CD4-positive, alpha-beta T cell treated with Interleukin-4 for 4 hours (primary cell): ENCODE data around the gene HOXB13.

Source experiments
- DNase-seq: peaks from one replicate; pipeline ENCODE4 v3.0.0-alpha.2; 2020

The HOXB13 gene

GRCh38 chr17:48748718-48749566 lies 20.4 kb upstream of the HOXB13 start:
- DNase-seq, result no peak

DNA sequence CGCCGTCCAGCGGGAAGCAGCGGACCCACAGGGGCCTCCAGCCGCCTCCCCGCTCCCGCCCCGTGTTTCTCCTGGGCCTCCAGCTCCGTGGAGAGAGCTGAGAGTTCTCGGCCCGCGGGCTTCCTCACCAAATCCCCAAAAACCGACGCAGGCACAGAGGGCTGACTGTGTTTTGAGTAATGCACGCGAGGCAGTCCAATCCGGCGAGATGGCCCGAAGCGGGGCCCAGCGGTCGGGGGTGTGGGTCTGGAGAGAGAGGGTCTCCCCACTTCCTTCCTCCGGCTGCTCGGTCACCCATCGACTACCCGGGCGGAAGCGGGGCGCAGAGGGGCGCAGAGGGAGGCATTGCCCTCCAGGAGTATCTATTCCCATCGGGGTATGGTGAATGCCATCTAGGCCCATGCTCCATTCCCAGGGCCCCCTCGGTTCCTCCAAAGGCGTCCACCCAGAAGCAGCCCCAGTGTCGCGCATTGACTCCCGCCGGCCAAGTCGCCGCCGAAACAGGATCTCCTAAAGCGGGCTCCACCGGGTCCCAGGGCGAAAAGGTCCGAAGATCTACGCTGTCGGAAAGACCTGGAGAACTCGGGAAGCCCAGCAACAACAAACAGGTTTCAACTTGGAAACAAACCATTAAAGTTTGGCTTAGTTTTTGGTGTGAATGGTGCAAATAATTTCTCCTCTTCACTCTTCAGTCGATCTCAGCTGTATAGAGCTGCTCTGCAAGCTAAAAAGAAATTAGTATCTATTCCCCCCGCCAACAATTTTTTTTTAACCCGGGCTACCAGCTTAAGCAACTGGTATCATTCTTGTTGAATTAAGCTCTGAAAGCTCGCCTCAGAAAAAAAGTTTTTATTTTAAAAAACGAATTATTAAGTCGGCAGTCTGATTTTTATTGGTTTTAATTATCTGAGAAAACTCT lies 19.2 kb upstream of the HOXB13 start:
- DNase-seq, result no peak

DNA sequence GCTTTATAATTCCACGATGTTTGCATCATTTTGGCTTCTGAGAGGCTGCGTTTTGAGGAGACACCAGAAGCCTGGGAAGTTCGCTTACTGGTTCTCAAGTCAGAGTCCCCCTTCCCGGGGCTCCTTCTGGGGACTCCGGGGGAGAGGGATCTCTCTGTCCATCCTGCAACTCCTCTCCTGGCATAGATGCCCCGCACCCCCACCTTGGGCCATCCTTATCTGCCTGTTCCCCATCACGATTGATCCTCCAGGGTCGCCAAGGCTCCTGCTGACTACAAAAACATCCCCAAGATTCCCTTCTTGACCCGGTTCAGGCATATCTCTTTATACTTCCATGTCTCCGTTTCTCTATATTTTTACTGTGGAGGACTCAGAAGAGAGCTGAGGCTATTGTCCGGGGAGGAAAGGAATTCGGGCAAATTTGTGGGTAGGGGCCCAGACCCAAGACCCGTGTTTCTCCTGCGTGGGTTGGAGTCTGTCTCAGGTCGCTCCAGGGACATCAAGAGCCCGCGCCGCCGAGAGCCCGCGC lies 18.4 kb upstream of the HOXB13 start:
- DNase-seq, result no peak

- DNase-seq, result no peak
Measured at GRCh38 chr17:48745381-48746275, 17.1 kb upstream of the HOXB13 start.

- no peak for DNase-seq
Measured at GRCh38 chr17:48740537-48740936, 12.0 kb upstream of the HOXB13 start.

DNA sequence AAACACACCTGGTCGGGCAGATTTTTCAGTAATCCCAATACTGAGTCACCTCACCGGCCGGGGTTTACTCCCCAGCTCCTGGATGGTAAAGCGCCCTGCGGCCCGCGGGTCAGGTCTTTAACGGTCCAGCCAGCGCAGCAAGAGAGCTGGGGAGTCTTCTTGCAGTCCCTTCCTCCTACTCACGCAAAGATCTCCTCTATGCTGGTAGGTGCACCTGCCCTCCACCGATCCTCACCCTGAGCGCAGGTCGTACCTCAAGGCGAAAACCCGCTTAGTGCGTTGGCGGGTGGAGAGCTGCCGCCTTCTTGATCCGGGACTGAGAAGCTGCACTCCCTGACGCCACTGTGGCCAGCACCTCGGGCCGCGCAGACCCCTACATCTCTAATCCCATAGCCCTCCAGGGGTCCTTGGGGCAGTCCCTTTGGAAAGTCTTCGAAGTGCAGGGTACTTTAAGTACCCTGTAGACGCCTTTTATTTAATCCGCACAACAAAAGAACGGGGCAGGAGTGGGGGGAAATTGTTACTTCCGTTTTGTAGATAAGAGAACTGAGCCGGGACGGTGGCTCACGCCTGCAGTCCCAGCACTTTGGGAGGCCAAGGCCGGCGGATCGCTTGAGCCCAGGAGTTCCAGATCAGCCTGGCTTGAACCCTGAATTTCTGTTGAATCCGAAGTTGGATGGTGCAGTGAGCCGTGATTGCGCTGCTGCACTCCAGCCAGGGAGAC lies 10.4 kb upstream of the HOXB13 start:
- DNase-seq, result no peak

DNA sequence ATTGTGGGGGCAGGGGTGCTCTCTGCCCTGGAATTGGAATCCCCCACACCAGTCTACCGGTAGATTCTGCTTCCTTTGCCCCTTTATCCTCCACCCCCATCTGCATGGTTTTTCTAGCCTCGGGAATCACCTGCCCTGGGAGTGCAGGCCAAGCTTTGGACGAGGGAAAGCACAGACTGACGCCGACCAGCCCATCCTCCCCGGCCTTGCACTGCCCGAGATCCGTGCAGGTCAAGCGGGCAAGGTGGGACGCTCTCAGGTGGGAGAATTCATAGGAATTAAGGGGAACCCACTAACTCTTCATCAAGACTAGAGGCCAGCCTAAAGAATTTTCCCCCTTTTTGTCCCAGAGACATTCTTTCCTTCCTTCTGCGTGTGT lies 9.9 kb upstream of the HOXB13 start:
- no peak for DNase-seq

GRCh38 chr17:48737330-48738043 lies 8.9 kb upstream of the HOXB13 start:
- no peak for DNase-seq

DNA sequence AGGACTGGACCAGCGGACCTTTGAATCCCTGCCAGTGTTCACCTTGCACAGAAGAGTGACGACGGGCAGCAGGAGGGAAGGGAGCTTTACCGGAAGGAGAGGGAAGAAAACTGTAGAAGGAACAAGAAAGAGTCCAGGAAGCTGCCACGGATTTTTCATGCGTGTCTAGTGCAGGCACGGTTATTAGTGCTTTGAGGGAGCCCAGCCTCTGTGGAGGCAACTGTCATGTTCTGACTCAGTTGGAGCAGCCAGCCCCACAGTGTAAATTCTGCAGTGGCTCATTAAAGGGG lies 6.5 kb upstream of the HOXB13 start:
- no peak for DNase-seq

DNA sequence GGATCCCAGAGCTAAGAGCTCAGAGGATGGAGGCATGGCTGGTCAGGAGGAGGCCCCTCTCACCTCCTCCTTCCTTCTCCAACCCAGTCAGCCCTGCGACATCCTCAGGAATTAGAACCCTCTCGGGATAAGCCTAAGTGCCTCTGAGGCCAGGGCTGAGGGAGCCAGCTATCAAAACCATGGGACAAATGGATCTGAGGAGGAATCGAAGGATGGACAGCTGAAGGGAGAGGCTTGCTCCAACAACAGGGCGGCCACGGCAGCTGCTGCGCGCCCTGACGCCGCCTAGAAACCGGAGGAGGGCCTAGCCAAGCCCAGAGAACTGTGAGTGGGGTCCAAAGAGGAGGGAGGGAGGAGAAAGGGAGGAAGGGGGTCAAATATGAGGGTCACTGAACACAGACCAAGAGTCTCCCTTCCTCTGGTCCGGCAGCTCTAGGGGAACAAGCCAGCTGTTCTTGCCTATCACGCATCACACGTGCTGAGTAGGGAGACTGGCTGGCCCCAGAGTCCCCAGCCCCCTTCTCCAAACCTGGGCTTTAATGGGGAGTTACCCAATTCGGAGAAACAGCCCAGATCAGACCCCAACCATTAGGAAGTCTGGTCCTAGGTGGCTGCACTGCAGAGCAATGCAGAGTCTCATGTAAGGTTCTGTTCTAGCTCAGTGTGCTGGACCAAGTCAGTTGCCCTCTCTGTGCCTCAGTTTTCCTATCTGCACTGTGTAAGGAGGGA lies 5.9 kb upstream of the HOXB13 start:
- no peak for DNase-seq

- DNase-seq, result no peak
Measured at GRCh38 chr17:48733632-48734328, 5.2 kb upstream of the HOXB13 start.

DNA sequence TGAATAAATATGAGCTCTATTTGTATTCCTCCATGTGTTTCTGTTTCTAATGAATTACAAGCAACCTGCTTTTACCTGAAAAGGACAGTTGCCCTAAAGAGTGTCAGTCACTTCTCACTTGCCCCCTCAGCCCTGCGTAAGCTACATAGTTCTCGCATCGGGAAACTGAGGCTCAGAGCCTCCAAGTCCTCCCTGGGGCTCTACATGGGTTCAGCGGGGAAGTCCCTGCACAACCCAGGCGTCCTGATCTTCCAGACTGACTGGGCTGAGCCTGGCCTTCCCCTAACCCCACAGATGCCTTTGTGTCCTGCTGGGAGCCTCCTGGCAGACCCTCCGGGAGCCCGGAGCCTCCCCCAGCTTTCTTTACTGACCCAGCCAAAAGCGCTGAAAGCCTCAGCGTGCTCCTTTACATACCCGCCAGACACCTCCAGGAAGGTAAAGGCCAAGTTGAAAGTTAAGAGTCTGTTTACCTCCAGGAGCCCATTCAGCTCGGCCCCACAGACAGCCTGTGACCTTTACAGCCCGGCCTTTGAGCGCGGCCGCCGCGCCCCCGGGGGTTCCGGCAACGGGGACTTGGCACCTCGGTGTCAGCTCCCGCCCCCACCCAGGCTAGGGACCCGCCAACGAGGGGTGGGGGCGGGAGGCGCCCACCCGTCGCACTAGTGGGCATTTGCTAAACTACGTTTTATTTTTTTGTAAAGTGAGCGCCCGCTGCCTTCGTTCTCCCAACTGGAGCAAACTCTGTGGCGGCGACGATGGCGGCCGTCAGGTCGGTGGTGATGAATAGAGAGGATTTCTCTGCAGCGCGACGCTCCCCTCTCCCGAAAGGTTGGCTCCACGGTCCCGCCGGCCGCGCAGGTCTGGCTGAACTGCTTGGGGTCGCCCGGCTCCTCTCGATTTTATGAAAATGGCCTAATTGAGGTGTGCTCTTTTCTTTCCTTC lies 4.4 kb upstream of the HOXB13 start:
- no peak for DNase-seq

DNA sequence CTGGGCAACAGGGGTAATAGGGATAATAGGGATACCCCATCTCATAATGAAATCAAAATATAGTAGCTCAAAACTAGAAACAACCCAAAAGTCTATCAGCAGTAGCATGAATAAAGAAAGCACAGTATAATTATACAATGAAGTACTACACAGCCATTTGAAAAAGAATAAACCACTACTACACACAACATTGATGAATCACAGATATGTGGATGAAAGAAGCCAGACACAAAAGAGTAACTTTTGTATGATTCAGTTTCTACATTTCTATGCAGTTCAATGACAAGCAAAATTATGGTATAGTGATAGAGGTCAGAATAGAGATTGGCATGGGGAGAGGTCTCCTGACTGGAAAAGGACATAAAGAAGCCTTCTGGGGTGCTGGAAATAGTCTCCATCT lies 2.8 kb upstream of the HOXB13 start:
- no peak for DNase-seq

- DNase-seq, result no peak
Measured at GRCh38 chr17:48730240-48730550, 1.6 kb upstream of the HOXB13 start.

- no peak for DNase-seq
Measured at GRCh38 chr17:48729335-48730239, 1.0 kb upstream of the HOXB13 start.

DNA sequence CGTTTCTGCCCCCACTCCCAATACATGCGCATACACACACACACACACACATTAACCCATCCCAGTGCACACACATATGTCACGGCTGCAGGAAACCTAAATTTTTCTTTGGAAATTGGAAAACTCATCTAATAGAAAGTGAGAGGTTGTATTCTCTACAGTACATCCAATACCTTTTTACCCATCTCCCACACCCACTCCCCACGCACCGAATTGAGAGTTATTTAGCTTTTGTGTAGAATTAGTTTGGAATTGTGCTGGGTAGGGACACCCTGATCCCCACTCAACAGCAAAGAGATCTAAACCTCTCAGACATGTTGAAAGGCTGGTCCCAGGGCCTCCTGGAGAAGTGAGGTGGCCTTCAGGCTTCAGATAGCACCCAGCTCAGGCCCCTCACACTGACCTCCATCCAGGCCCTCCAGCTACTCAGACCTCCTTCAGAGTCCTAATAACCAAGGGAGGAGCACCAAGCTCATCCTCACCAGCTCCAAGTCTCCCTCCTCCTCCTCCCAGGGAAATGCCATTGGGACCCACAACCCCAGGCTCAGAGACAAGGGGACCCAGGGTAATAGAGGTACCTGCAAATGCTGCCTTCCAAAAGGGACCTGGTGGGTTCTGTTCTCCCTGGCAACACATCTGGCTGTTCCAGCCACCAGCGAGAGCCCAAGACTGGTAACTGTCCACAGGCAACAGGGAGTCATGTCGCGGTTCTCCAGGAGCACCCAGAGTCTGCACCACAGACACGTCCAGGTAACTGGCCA lies 955 bp downstream of the HOXB13 start:
- no peak for DNase-seq

DNA sequence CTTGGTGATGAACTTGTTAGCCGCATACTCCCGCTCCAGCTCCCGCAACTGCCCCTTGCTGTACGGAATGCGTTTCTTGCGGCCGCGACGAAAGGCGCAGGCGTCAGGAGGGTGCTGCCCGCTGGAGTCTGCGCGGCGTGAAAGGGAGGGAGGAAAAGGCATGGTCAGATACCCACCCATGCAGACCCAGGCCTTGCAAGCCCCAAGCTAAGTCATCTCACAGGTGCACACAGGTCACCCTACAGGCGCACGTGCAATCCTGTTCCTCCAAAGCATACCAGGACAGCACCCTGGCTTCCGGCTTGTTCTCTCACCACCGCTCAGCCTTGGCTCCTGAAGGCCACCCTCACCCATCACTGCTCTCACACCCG lies 1.6 kb downstream of the HOXB13 start:
- no peak for DNase-seq
